ENCODE data around the gene MED25.

Gene MED25

DNA sequence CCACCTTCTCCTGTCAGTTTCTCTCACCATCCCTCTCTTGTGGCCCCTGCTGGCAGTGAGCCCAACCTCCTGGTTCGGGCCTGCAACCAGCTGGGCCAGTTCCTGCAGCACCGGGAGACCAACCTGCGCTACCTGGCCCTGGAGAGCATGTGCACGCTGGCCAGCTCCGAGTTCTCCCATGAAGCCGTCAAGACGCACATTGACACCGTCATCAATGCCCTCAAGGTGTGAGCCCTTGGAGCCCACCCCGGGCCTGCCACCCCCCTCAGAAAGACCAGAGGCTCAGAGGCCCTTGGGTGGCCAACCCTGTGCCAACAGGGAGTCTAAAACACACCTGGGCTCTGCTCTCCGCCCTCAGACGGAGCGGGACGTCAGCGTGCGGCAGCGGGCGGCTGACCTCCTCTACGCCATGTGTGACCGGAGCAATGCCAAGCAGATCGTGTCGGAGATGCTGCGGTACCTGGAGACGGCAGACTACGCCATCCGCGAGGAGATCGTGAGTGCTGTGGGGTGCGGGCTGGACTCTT is 18.8 kb upstream of the MED25 start:
- DNase-seq: no peak

DNA sequence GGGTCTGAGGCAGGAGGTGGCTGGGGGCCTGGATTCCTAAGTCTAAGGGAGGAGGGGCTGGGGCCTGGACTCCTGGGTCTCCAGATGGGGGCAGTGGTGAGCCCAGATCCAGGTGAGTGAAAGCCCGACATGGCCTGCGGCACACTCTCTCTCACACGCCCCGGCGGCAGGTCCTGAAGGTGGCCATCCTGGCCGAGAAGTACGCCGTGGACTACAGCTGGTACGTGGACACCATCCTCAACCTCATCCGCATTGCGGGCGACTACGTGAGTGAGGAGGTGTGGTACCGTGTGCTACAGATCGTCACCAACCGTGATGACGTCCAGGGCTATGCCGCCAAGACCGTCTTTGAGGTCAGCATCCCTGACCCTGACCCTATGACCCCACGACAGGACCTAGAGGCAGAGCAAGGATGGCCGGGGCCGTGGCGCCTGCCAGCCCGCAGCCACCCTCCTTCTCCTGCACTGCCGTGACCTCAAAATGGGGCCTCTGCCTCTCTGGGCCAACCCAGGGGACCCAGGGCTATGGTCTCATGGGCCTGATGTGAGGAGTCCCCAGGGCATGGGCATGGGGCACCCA is 18.2 kb upstream of the MED25 start:
- DNase-seq: peak; percentile 37

DNA sequence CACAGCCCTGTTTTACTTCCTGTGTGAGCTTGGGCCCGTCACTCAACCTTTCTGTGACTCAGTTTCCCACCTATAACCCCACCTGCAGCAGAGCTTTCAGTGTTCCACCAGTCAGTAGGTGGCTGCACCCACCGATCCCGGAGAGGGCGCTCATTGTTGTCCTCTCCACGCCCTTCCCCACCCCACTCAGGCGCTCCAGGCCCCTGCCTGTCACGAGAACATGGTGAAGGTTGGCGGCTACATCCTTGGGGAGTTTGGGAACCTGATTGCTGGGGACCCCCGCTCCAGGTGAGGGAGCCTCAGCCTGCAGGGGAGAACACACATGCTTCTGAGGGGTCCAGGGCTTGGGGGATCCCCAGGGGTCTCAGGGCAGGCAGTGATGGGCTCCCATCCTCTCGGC is 17.3 kb upstream of the MED25 start:
- DNase-seq: no peak

DNA sequence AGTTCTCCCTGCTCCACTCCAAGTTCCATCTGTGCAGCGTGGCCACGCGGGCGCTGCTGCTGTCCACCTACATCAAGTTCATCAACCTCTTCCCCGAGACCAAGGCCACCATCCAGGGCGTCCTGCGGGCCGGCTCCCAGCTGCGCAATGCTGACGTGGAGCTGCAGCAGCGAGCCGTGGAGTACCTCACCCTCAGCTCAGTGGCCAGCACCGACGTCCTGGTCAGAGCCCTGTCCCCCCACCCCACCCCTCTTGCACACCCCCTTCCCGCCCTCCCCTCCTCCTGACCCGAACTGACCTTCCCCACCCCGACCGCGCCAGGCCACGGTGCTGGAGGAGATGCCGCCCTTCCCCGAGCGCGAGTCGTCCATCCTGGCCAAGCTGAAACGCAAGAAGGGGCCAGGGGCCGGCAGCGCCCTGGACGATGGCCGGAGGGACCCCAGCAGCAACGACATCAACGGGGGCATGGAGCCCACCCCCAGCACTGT is 16.6 kb upstream of the MED25 start:
- no peak for DNase-seq

DNA sequence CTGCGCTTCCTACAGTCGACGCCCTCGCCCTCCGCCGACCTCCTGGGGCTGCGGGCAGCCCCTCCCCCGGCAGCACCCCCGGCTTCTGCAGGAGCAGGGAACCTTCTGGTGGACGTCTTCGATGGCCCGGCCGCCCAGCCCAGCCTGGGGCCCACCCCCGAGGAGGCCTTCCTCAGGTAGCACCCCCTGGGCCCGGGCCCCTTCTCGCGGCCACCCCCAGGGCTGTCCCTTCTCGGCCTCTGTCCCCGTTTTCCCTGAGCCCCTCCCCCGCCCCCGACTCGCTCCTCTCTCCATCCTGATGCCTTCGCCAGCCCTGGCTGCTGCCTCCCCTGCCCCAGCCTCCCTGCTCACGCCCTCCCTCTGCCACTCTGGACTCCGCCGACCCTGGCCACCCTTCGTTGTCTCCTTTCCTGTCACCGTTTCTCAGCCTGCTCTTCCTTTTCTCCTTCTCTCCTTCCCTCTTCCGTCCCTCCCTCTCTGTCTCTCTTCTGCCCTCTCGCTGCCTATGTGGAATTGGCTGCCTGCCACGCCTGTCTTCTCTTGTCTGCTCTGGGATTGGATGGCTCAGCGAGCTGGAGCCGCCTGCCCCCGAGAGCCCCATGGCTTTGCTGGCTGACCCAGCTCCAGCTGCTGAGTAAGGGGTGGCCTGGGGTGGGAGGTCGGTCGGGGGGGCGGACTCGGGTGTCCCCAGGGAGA is 16.0 kb upstream of the MED25 start:
- DNase-seq: no peak

DNA sequence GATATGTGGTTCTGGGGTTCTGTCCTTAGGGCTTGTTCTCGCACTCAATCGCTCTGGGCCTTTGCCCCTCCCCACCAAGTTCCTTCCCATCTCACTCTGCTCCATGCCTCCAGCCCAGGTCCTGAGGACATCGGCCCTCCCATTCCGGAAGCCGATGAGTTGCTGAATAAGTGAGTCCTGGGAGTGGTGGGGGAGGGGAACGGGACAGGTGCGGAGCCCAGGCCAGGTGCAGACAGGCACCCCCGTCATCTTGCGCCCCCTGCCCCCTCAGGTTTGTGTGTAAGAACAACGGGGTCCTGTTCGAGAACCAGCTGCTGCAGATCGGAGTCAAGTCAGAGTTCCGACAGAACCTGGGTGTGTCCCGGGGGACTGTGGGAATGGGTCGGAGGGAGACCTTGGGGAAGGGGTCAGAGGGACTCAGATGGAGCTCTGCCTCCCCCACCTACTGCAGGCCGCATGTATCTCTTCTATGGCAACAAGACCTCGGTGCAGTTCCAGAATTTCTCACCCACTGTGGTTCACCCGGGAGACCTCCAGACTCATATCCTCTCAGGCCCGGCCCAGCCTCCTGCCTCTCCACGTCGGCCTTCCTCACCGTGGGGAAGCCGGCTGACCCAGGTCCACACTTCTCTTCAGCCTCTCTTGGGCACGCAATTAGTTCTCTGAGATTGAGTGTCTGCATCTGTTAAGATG is 15.1 kb upstream of the MED25 start:
- no peak for DNase-seq

DNA sequence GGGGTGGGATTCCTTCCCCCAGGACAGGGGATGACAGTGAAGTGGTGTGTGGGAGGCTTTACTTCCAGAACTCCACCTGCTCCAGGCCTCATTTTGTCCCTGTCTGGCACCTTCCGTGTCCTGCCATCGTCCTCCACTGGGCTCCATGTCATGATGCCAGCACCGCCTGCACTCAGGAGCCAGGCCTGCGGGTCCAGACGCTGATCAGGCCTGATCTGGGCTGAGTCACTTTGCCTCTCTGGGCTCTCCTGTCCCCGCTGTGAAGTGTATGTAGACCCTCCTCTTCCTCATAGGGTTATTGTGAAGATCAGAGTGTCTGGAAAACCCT is 14.6 kb upstream of the MED25 start:
- DNase-seq: no peak

DNA sequence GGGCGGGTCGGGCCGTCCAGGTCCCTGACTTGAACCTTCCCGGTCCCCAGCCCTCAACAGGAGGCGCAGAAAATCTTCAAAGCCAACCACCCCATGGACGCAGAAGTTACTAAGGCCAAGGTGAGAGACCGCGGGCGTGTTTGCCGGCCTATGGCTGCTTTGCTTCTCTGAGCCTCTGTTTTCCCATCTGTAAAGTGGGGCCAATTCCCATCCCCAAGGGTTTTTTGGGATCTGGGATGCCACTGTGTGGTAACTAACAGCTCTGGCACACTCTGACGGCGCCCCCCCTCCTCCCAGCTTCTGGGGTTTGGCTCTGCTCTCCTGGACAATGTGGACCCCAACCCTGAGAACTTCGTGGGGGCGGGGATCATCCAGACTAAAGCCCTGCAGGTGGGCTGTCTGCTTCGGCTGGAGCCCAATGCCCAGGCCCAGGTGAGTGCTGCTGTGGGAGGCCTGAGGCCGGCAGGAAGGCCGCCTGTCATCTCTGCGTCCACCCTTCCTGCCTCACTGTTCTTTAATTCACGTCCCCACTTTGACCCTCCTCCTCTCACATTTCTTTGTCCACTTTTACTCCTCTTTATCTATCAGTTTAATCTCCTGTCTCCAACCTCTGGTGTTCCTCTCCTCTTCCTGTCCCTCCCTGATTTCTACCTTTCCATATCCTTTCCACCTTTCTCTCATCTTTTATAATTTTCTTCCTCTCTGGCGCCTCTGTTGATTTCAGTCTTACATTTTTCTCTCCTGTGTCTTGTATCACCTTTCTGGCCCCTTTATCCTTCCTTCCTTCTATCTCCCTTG is 12.1 kb upstream of the MED25 start:
- no peak for DNase-seq

DNA sequence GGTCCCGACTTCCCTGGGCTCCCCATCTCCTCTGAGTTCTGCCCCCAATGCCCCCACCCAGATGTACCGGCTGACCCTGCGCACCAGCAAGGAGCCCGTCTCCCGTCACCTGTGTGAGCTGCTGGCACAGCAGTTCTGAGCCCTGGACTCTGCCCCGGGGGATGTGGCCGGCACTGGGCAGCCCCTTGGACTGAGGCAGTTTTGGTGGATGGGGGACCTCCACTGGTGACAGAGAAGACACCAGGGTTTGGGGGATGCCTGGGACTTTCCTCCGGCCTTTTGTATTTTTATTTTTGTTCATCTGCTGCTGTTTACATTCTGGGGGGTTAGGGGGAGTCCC is 11.5 kb upstream of the MED25 start:
- no peak for DNase-seq

DNA sequence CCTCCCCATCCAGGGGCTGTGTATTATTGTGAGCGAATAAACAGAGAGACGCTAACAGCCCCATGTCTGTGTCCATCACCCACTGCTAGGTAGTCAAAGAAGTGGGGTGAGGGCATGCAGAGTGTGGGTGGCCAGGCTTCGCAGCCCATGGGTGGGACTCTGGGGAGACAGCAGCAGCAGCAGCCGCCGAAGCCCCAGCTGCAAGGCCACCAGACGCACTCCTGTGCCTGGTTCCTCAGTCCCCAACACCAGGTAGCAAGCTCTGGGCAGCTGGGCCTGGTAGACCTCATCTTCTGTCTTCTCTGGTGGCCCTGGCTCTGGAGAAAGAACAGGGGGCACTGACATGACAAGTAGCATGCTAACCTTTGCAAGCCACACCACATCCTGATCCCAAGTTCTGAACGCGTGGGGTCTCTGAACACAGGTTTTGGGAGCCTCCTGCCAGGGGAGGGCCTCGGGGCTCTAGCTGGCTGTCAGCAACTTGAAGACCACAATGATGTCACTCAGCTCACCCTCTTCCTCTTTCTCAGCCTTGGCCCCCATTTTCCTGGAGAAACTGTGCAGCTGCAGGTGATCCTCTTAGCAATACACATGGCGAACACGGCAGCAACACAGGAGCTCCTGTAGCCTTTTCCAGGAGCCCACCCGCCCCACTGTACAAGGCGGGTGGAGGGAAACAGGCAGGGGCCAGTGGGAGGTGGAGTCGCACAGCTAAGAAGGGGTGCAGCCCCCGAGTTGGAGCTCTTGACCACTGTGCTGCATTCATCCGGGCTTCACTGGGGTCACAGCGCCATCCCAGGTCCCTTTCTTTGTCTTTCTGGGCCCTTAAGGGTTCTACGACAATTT is 10.8 kb upstream of the MED25 start:
- DNase-seq: no peak

DNA sequence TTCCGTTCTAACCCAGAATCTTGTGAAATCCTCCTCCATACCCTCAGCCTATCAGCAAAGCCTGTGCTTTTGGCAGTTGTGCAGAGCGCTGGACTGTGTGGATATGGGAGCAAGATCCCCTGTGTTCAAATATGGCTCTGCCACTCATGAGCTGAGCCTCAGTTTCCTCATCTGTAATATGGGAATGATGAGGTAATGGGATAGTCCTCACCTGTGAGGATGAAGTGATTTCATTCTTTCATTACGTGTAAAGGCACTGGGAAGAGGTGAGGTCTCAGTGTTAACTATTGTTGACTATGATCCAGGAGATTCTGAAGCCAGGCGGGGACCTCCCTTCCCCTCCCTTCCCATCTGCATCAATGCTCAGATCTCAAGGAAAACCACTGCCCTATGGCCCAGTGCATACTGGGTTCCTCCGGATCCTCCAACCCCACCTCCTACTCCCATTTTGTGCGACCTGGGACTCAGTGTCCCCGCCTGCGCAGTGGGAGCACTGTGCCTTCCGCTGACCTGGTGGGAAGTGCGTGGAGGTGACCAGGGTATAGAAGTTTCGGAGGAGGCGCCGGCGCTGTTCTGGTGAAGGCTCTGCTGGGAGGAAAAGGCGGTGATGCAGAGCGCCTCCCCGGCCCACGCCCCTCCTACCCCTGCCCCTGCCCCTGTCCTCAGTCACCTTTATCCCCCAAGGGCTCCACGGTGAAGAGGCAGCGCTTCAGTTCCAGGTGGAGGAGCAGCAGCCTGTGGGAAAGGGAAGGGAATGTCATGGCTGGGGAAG is 10.0 kb upstream of the MED25 start:
- DNase-seq: no peak

DNA sequence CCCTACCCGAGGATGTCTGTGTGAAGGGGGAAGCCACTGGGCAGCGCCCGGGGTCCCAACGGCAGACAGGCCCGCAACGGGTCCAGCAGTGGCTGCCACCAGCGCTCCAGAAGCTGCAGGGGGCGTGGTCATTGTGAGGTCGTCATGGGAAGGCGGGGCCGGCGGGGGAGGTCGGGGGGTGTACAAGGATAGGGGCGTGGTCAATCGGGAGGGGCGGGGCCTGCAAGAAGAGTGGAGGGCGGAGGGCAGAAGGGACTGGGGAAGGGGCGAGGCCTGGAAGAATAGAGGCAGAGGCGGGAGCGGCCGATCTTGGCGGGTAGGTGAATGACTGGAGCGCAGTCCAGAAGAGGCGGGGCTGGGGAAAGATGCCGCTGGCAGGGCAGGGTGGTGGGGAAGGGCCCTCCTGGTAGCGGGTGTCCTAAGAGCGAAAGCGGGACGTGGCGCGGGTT is 9.4 kb upstream of the MED25 start:
- DNase-seq: peak; percentile 94

DNA sequence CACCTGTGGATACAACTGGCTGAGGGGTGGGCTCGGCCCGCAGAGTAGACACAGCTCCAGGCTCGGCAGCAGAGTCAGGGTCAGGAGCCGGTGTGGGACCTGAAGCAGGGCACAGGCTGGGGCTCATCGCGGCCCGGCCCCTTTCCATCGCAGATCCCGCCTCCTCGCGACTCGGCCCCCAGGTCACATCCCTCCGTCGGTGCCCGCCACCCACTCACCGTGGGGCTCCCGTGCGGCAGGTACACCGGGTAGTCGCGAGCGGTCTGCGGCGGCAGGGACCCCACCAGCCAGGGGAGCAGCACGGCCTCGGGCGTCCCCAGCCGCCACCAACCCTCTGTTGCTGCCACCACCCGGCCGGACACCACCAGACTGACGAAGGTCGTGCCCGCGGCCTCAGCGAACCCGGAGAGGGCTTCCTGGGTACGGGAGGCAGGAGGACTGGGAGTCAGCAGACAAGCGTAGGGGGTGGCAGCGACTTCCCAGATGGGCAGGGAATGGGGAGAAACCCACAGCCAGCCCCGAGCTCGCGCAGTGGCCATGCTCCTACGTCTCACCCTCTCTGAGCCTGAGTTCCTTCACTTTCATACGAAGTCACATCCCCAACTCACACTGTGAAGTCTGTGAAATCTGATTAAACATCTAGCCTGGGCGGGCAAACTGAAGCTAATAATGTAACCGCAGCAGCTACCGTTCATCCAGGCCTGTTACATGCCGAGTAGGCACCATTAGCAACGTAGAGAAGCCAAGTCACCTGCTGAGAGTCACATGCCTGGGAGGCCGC is 8.7 kb upstream of the MED25 start:
- DNase-seq: peak; percentile 68

DNA sequence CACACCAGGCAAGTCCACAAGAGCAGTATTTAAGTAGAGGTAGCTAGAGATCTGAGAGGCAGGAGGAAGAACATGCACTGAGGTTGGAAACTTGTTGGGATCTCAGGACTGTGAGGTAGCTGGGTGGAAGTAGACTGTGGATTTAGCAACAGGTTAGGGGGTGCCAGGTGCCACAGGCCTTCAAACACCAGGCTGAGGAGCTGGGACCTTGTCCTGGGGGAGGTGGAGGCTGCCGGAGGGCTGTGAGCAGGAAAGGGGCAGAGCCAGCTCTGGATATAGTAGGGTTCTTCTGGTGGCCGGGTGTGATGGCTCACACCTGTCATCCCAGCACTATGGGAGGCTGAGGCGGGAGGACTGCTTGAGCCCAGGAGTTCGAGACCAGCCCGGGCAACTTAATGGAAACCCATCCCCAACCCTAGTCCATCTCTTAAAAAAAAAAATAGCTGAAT is 8.1 kb upstream of the MED25 start:
- DNase-seq: no peak

DNA sequence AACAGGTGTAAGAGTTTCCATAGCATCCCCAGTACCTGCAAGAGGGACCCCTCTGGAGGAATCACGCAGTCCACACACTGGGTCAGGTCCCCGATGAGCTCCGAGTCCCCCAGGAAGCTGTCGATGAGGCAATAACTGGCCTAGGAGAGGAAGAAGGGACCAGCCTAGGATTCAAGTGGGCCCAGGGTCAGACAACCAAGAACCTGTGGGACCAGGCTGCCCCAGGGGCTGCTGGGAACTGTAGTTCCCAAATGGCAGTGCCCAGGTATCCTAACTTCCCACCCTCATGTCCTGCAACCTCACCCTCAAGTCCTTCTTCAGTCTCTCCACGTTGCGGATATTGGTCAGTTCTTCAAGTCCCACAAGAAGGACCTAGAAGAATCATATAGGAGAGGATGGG is 6.8 kb upstream of the MED25 start:
- DNase-seq: no peak

DNA sequence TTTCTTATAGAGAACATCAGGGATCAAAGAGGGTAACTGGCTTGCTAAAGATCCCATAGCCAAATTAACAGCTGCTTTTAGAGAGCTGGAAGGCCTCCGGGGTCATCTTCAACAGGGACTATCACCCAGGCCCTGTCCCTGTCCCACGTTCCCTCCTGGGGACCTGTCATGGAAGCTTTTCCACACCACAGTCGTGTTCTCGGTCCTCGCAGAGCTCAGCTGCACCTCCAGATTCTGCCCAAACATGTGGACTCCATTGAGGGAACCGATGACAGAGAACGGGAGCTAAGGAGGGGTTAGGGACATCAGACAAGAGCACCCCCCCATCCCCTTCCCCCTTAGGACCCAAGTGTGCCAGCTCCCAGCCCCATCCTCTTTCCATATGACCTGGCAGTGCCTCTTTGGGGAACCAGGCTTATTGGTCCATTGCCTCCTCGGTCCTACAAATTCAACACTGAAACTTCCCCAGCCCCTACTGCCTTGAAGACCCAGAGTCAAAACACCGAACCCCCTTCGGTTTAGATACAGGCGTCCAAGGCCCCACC is 5.6 kb upstream of the MED25 start:
- no peak for DNase-seq

DNA sequence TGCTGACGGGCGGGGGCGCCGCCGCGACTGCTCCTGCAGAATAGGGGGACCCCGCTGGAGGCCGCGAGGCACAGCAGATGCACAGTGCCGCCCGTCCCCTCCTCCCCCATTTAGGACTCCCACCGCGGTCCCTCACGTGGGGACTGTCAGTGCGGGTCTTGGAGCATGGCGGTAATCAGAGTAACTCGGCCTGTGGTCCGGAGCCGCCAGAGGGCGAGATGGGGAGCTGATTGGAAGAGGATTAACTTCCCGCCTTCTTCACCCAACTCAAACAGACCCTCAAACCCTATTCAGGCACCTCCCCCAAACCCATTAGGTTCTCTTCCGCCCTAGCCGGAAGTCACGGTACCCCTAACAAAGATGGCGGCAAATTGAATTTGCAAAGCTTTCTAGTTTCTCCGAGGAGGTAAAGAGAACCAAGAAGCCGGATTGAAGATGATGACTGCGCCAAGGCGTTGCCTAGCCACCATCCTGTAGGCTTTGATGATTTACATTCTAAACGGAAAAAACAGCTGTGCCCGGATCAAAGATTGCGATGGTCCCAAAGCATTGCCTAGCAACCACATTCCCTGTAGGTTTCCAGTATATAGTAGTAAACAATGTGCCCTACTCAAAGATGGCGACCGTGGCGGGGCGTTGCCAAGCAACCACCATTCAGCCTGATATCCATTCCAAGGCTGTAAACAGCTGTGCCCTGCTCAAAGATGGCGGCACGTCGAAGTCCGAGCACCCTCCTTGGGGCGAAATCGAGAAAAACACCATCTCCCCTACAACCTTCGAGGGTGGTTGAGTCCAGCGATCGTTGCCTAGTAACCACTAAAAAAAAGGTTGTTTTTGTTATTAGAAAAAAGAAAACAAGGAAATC is 4.9 kb upstream of the MED25 start, which contains the start of gene FUZ:
Gene FUZ (minus strand): TSS at position 296 of the 865 bp plus-strand sequence. CDS start 186 bp downstream, at position 110.
- peak; percentile 95 for DNase-seq

DNA sequence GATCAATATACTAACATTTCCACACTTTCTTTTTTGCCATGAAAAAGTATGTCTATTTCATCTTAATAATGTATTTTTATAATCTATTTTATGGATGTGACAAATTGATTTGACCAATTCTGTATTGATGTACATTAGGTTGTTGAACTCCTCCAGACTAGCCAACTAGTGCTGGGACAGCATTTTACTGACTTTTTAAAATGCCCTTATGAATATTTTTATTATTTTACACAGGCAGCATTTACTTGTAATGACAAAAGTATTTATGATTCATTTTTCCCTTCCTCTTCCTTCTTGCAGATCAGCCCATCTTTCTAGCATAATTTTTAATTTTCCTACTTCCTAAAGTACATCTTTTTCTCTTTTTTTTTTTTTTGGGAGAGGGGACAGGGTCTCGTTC is 4.1 kb upstream of the MED25 start:
- no peak for DNase-seq

DNA sequence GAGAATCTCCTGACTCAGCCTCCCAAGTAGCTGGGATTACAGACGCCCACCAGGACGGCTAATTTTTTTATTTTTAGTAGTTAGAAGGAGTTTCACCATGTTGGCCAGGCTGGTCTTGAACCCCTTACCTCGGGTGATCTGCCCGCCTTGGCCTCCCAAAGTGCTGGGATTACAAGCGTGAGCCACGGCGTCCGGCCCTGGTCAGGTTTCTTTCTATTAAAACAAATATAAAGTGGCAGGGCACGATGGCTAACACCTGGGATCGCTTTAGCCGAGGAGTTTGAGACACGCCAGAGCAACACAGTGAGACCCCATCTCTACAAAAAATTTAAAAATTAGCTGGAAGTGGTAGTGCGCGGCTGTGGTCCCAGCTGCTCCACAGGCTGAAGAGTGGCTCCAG is 1.5 kb upstream of the MED25 start:
- DNase-seq: no peak

Data from CD4-positive, alpha-beta T cell treated with Interleukin-6 for 4 hours (primary cell).